GM19438 (cell line): ENCODE measurements around the gene IGLL5.

Source experiments
- ATAC-seq: cut with Tn5 transposase; IDR thresholded peaks from one replicate; pipeline ENCODE4 v1.9.1; 2021; ENCODE audit warnings: low read depth; ENCODE audit not compliant: unreplicated experiment

The IGLL5 gene

DNA sequence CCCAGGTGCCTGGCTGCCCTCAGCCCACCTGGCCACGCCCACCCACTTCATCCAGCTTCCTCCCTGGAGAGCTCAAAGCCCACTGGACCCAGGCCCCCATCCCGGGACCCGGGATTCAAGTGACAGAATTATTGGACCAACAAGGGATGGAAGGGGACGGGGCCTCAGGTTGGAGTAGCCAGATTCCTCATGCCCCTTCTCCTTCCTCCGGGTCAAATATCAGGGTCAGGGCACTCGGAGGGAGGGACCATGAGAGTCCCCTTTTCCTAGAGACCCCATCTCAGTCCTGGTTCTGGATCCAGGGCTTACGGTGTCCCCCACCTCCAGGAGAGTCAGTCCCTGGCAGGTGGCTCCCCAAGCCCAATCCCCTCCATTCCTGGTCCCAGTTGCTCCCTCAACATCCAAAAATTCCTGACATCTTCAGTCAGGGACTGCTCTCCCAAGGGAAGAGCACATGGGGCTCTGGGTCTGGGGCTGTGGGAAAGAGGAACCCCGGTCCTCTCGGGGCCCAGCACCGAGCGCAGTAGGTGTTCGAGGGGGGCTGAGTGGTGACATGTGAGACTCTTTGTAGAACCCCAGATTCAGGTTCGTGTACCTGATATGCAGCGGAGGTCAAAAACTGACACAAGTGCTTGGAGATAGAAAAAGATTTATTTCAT lies 37.7 kb downstream of the IGLL5 start:
- ATAC-seq: no peak

DNA sequence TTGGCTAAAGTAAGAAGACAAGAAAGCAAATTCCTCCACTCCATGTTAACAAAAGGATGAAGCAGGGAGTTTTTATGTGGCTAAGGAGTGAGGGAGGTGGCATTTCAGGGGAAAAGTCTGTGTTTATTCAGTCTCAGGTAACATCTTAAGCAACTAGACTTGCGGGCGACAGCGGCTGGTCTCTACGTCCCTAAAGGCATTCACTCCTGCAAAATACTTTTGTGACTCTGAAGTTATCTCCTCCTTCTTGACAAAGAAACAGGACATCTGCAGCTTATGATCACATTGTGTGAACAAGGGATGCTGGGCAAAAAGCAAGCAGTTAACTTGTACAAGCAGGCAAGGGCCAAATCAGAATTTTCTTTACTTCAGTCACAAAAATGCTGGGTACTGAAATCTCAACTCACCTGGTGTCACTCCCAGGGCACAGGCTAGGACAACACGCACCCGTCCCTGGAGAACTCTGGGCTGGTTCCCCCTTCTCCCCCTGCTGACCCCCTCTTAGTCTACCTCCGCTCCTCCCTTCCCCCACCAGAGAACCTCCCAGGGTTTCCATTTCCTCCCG lies 38.3 kb downstream of the IGLL5 start:
- no peak for ATAC-seq

DNA sequence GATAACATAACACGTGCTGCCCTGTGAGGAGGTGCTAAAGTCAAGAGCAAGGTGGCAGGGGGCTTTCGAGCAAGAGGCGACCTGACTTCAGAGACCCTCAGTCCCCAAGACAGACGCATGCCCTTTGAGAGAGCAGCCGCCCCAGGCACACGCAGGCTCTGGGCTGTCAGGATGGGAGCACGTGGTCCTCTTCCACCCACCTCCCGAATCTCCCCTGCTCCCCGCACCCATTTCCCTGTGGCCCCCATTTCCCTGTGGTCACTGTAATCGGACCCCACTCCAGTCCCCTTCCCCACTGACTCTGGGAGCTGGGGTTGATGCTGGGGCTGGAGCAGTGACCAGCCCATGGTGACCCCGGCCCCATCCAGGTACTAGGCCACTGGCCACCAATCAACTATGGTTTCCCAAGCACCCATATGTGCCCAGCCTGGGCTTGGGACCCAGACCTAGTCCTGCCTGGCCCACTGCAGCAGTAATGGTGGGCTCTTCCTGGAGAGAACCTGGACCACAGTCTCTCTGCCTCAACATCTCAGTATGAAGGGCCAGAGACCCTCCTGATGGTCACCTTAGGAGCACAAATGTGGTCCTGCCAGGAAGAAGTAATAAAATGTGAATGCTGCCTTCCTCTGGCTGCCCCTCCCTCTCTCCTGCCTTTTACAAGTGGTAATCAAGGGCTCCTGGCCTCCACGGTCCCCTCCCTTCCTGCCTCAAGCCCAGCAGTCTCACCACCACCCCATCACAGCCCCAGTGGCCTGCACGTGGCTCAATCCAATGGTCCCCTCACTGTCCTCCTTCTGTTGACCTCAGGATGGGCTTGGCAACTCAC lies 39.0 kb downstream of the IGLL5 start:
- ATAC-seq: no peak

DNA sequence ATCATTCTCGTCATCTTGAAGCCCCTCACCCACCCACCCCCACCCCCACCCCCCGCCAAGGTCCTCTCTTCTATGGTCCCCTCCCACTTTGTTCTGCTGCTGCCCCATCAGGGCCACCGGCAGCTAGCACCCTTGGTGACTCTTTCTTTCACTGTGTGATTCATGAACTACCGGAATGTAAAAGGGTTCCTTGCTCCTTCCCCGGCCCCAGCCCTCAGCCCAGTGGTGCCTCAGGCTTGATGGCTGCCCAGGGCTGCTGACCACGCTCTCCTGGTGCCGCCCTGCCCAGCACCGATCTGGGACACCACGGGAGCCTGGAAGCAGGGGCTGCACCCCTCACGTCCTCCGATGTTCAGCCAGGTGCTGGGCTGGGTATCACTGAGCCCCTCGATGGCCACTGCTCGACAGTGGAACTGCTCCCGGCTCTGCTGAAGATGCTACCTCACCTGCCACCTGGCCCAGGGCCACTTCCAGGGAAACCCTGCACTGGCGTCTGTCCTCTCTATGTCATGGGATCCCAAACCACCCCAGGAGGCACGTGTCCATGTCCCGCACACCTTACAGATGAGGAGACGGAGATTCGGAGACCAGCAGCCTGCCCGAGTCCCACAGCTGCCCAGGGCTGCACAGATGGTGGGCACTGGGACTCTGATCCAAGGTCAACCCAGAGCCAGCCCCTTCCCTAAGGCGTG lies 39.7 kb downstream of the IGLL5 start:
- ATAC-seq: no peak

DNA sequence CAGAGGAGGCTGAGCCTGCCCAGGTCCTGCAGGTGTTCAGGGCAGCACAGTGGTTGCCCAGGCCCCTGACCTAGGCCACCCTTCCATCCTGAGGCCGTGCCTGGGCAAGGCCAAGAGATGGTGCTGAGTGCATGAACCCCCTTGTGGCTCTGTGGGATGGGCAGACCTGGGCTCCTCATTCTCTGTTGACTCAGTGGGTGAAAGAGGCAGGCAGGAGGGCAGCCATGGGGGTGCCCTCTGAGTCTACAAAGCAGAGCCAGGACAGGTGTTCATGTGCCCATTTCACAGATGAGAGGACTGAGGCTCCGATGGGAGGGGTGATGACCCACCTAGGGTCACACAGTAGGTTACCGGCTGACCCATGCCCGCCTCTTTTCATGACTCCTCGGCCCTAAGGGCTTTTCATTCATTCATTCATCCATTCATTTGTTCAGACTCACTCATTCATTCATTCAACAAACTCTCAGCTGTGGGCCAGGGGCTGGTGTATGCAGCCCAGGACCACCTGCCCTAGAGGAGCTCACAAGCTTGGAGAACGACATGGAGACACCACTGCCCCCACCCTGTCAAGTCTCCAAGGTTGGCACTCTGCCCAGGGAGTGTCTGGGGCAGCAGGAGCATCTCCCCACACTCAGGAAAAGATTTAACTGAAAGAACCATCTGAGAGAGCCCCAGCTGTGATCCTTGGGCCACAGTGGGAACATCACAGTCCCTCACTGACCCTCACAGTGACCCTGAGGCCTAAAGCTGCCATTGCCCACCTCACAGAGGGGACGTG lies 40.5 kb downstream of the IGLL5 start:
- no peak for ATAC-seq

DNA sequence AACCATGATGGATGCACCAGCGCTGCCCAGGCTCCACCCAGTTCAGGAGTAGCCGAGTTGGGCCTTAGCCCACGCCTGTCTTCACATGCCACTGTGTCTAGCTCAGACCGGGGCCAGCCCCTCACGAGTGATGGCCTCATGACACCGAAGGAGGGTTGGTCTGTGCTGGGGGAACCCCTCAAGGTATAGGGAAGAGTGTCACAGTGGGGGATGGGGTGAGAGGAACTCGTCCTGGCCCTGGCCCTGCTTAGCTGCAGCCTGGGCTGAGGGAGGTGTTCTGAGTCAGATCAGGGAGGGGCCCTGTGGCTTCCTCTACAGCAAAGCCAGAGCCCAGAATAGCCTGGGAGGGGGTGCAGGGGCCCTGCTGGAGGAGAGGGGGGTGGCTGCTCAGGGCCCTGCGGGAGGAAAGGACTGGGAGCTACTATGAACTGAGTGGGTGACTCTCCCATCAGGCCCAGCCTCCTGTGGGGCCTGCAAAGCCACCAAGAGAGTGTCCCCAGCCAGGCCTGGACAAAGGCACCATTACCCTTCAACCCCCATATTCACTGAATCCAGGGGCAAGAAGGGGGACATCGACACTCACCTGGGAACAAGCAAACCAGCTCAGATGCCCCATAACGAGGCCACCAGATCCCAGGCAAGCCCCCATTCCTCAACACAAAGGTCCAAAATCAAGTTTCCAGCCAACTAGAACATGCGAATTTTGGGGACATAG lies 41.2 kb downstream of the IGLL5 start:
- ATAC-seq: peak; percentile 80

DNA sequence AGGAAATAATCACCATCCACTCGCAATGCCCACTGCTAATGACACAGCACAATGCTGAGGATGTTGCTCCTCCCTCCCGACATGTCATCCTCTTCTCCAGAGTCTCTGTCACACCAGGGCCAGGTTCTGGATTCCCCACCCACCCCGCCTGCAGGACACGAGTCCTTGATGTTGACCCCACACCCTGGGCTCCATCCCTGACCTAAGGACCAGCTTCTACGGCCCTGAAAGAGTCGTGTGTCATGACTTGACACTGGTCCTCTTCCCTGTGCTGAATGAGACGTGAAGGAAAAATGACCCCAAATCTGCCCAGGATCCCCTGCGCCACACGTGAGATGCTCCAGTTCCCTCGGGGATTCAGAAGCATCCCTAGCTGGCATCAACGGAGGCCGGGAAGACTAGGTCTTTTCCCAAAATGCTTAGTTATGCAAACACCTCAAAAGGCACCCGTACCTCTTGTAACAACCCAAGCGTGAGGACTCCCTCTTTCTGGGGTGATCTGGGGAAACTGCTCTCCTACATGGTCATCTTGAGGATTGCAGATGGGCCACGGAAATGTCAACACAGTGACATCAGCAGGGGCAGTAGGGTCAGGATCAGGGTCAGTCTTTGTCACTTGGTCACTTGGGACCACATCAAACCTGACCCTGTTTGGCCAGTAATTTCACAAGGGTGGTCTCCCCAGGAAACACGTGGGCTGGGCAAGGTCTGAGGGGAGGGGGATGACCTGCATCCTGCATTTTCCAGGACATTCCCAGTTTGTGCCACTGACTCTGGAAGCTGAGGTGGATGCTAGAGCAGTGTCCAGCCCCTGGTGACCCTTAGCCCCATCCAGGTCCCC lies 42.0 kb downstream of the IGLL5 start:
- ATAC-seq: no peak

DNA sequence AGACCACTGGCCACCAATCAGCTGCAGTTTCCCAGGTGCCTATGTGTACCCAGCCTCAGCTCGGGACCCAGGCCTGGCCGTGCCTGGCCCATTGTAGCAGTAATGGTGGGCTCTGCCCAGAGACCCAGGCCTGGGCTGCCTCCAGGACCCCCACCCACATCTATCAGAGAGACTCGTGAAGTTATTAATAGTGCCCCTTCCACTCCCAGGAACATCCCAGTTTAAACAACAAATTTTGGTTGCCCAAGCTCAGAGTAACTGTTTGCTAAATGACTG lies 42.5 kb downstream of the IGLL5 start:
- ATAC-seq: no peak

DNA sequence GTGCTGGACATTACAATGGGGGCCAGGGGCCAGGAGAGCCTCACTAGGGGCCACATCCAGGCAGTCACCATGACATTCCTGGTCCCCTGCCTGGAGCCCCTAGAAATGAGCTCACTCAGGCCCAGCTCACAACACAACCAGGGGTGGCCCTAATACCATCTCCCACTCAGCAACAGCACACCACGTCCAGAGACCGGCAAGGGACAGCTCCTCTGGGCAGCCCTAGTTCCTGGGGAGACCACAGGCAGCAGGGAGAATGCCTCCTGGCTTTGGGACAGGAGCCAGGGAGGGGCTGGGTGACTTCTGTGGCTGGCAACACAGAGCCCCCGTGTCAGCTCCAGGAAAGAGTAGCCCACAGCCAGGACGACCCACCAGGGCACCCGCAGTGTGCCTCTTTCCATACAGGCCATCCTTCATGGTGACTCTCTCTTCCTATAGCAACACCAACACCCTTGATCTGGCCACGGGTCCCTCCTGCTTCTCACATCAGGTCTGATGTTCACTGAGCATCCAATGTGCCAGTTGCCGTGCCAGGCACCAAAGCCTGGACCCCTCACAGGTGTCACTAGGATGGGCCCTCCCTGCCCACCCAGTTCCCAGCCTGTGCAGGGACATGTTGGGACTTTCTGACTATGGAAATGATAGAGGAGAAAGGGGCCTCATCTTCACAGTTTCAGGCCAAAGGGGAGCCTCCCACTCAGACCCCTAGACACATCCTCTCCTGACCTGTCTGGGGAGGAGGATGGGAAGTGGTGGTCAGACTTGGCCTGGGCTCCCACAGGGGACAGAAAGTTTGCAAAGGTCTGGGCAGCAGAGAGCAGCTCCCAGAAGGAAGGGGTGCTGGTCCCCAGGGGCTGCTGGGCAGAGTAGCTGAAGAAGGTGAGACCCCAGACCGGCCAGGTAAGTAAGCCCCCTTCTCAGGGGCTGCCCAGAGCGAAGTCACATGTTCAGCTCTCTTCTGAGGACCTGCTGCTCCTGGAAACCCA lies 43.2 kb downstream of the IGLL5 start:
- ATAC-seq: no peak

DNA sequence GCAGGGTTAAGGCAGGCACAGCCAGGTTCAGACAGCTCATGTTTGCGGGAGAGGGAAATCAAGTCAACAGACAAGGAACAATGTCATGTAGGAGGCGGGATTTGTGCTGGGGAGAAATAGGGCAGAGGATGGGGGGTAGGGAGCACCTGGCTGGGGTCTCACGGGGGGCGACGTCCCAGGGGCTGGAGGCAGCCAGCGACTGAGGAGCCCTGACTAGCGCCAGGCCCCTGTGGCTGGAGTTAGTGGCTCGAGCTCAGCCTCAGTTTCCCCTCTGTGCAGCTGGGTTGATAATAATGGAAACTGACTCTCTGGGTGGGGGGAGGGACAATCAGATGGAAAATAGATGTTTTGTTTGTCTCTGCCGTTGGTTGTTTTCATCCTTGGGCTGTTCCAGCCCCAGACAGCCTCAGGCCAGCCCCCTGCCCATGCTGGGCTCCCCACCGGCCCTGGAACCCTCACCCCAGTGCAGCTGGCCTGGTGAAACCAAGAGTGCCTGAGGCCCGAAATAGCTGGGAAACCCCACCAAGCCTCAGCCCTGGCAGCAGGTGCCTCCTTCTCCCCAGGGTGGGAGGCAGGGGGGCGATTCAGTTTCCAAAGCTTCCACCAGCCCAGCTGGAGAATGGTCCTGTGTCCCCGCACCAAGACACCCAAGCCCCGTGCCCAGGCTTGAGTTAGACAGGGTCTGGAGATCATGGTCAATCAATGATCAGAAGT lies 44.1 kb downstream of the IGLL5 start:
- no peak for ATAC-seq

DNA sequence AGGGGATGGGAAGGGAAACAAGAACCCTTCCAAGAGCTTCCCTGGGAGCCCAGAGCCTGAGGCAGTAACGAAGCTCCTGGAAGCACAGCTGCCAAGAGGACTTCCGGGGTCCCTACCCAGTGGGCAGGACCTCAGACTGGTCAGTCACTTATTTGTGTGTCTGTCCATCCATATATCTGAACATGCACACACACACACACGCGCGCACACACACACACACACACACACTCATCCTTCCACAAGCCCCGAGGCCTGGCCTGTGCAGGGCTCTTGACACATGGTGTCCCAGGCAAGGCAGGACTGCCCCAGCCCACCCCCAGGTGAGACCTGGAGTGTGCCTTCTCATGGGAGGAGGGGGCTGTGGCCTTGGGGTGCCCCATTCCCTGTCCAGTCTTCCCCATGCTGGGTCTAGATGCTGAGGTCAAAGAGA lies 44.9 kb downstream of the IGLL5 start:
- ATAC-seq: no peak

DNA sequence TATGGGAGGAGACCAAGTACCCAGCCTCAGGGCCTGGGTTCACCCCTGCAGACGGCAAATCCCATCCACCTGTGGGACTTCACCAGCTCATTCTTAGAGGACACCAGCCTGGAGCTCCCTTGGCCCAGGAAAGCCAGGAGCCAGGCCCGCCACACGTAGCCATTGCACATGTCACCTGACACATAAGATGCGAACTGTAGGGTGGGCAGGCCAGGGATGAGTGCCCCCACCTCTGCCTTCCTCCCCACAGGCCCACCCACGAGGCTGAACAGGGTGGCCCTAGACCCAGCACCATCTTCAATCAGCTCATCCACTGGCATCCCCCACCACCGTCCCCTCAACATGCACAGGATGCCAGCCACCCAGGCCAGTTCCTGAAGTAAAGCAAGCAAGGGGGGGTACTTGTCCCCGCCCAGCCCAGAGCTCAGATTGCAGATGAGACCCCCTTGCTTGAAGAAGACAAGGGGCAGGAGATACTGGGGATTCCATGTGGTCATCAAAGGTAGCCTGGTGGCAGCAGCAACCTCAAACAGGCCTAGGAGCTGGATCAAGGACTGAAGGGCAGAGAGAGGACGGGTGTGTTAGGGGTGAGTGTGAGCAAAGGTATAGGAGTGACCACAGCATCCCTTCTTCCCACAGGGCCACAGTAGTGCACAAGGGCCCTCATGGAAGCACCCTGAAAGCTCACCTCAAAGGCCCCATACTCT lies 45.6 kb downstream of the IGLL5 start:
- no peak for ATAC-seq

DNA sequence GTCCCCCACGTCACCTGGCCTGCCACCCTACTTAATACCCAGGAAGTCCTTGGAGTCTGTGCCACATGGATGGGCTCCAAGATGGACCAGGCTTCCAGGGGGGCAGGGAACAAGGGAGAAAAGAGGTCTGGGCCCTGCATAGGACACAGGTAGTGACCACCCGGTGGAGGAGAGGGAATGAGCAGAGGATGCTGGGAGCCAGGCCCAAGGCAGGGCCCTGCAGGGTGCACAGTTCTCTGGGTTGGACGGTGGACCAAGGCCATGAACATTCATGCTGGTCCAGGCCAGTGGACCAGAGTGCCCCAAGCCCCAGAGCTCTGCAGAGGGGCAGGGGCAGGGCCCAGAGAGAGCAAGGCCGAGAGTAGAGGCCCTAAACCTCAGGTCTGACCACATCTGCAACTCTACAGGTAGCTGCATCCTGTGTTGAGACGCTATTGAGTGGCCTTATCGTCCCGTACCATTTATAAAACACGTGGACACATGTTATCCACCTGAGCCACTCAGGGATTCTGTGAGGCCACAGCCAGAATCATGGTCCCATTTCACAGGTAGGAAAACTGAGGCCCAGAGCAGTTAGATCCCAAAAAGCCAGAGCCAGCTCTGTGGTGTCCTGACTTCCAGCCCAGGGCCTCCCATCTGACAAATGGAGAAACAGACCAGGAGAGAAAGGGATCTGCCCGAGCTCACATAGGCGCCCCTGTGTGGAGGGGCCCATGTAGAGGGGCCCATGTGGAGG lies 46.4 kb downstream of the IGLL5 start:
- ATAC-seq: no peak

DNA sequence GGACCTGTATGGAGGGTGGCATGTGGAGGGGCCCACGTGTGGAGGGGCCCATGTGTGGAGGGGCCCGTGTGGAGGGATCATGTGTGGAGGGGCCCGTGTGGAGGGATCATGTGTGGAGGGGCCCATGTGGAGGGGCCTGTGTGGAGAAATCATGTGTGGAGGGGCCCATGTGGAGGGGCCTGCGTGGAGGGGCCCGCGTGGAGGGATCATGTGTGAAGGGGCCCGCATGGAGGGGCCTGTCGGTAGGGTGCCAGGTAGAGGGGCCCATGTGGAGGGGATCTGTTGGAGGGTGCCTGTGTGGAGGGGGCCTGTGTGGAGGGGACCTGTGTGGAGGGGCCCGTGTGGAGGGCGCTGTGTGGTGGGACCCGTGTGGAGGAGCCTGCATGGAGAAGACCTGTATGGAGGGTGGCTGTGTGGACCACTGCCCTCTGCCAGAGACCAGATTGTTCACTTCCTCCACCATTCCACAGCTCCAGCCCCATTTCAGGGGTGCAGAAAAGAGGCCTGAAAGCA lies 47.0 kb downstream of the IGLL5 start:
- no peak for ATAC-seq

DNA sequence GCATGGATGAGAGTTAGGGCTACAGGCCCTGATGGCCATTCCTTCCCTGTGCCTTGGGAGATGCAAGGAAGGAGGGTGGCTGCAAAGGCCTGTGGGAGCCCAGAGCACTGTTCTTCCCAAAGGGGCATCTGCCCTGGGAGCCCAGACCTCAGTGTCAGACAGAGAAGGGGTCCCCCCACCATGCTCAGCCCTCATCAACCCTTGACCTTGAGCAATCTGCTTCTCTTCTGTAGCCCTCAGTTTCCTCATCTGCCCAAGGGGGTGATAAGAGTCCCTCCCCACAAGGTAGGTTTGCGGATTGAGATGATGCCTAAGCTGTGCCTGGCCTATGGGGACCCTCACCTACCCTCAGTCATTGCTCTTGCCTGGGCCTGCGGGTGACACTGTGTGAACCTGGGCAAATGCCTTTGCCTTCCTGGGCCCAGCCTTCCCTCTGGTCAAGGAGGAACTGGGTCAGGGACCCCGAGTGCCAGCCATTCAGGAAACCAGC lies 47.5 kb downstream of the IGLL5 start:
- ATAC-seq: peak; percentile 27
